Calu3 (cell line): Measurements from ENCODE around the gene LAMTOR4. TPM values are rescaled to one million over a fixed set of nuclear protein-coding genes. Genes with fewer than 3 reads are reported as not detected.
A peak's percentile ranks its signal among the peaks of the same experiment; 100 is the strongest.

ENCODE experiments used
- BruUV-seq: library from RNA; stranded (reverse); fragments of 400-500 nt; replicated peaks from 2 replicates; lab custom pipeline; 2021; lab: Mats Ljungman, UMichigan
- CTCF ChIA-PET: fragments of 300-600 bp; sonication (Branson Sonifier 250); formaldehyde crosslinking; loops from one replicate; lab custom pipeline; 2022; ENCODE audit warnings: antibody characterized with exemption; lab: Charles Lee
- DNase-seq: peaks from one replicate; pipeline ENCODE4 v3.0.0; 2022
- H3K27ac Mint-ChIP-seq: one replicate; pipeline ENCODE4 v1.8.0; 2022; ENCODE audit warnings: mixed read lengths; ENCODE audit not compliant: unreplicated experiment
- H3K27me3 Mint-ChIP-seq: one replicate; pipeline ENCODE4 v1.8.0; 2022; ENCODE audit warnings: mixed read lengths; ENCODE audit not compliant: unreplicated experiment
- H3K36me3 Mint-ChIP-seq: one replicate; pipeline ENCODE4 v1.8.0; 2022; ENCODE audit warnings: mild to moderate bottlenecking, moderate library complexity, mixed read lengths; ENCODE audit not compliant: insufficient read depth, unreplicated experiment
- H3K4me1 Mint-ChIP-seq: one replicate; pipeline ENCODE4 v1.8.0; 2022; ENCODE audit warnings: mild to moderate bottlenecking, low read depth, mixed read lengths; ENCODE audit not compliant: unreplicated experiment
- H3K4me3 Mint-ChIP-seq: one replicate; pipeline ENCODE4 v1.8.0; 2022; ENCODE audit warnings: mild to moderate bottlenecking, low read depth, moderate library complexity, mixed read lengths; ENCODE audit not compliant: unreplicated experiment
- H3K9me3 Mint-ChIP-seq: one replicate; pipeline ENCODE4 v1.8.0; 2022; ENCODE audit warnings: low read depth, mixed read lengths; ENCODE audit not compliant: unreplicated experiment
- intact Hi-C: fragments of 100-400 bp; cut with micrococcal nuclease; formaldehyde crosslinking; loops from one replicate; pipeline ENCODE4 v1.10.0; 2022; ENCODE audit not compliant: unreplicated experiment
- total RNA-seq: library from RNA; stranded (reverse); gene quantifications from 2 replicates; pipeline ENCODE4 v1.2.3, GENCODE V29; 2022
- TF ChIP-seq, protein P1 (sequence below): fragments of 200-600 bp; IDR thresholded peaks from one replicate; pipeline ENCODE4 v1.8.0; 2022; ENCODE audit warnings: antibody characterized with exemption; ENCODE audit not compliant: unreplicated experiment

LAMTOR4 gene
- total RNA-seq, 1 experiment from 2014 or later: 43.6 TPM

DNA sequence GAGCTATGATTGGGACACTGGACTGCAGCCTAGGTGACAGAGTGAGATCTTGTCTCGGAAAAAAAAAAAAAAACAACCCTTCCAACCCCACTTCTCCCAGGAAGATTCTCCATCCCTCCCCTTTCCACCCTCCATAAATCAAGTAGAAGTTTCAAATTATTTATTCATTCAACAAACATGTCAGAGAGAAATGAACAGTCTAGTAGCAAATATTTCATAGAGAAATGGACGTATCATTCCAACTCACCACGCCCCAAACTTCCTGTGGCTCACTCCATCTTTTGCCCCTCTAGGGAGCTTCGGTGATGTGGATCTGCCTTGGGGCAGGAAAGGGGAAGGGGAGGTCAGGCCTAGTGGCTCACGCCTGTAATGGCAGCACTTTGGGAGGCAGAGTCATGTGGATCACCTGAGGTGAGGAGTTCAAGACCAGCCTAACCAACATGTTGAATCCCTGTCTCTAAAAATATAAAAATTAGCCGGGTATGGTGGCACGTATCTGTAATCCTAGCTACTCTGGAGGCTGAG is 10.4 kb downstream of the LAMTOR4 start:
- H3K36me3 Mint-ChIP-seq: peaks cover 34% of the 10 kb centered on the region
- peak overlapping the region; percentile 70 for H3K4me3 Mint-ChIP-seq
- H3K9me3 Mint-ChIP-seq: no peaks in the 10 kb centered on the region
- no peaks in the 10 kb centered on the region for H3K4me1 Mint-ChIP-seq
- no TSS peak for BruUV-seq
- H3K27me3 Mint-ChIP-seq: no peaks in the 10 kb centered on the region
- no peak overlapping the region for H3K27ac Mint-ChIP-seq
- no peak for DNase-seq
- TF ChIP-seq, protein P1, sequence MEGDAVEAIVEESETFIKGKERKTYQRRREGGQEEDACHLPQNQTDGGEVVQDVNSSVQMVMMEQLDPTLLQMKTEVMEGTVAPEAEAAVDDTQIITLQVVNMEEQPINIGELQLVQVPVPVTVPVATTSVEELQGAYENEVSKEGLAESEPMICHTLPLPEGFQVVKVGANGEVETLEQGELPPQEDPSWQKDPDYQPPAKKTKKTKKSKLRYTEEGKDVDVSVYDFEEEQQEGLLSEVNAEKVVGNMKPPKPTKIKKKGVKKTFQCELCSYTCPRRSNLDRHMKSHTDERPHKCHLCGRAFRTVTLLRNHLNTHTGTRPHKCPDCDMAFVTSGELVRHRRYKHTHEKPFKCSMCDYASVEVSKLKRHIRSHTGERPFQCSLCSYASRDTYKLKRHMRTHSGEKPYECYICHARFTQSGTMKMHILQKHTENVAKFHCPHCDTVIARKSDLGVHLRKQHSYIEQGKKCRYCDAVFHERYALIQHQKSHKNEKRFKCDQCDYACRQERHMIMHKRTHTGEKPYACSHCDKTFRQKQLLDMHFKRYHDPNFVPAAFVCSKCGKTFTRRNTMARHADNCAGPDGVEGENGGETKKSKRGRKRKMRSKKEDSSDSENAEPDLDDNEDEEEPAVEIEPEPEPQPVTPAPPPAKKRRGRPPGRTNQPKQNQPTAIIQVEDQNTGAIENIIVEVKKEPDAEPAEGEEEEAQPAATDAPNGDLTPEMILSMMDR: no peak
- intact Hi-C loops: no loop called here
- CTCF ChIA-PET: no interaction called here

DNA sequence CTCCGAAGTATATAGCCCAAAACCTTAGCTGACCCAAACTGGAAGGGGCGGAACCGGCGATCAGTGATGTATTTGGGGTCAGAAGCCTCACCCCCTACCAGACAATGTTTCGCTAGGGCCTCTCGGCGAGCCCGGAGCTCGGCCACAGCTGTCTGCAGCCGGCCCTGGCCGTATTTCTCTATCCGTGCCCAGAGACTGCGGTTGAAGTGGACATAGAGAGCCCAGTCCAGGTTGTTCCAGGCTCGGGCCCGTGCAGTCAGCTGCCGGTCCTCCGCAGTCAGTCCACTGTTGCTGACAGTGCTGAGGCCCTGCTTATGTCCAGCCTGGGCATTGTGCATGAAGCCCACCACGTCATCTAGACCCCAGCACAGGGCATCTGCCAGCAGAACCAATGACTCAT is 11.3 kb downstream of the LAMTOR4 start:
- TF ChIP-seq, protein P1: no peak
- H3K4me1 Mint-ChIP-seq: no peaks in the 10 kb centered on the region
- no peak for DNase-seq
- no peak overlapping the region for H3K27ac Mint-ChIP-seq
- H3K4me3 Mint-ChIP-seq: no peak overlapping the region
- H3K9me3 Mint-ChIP-seq: no peaks in the 10 kb centered on the region
- no TSS peak for BruUV-seq
- H3K36me3 Mint-ChIP-seq: peaks cover 34% of the 10 kb centered on the region
- intact Hi-C loops: no loop called here
- CTCF ChIA-PET: interaction anchor here (0.8 kb wide), 1 partner anchor 23 kb away, joined by 5 read pairs; no protein-coding TSS in a partner anchor
- no peaks in the 10 kb centered on the region for H3K27me3 Mint-ChIP-seq

DNA sequence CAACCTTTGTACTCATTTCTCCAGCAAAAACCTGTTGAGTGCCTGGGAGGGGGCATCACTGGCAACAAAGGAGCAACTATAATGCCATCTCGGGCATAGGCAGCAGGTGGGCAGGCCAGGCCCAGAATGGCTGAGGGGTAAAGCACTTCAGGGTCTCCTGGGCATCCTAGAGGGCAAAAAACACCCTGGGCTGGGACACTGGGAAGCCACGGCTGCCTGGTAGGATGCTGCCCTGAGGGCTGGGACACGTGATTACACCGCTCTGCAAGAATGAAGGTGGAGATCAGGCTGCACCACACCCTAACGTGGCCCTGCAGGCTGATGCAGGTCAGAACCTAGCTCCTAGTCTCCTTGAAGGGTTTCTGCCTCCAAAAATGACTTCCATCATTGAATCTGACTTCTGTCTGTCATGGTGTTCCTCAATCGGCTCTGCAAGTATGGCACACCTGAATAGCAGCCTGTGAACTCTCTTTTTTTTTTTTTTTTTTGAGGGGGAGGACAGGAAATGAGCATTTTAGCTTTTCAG is 14.4 kb downstream of the LAMTOR4 start:
- TF ChIP-seq, protein P1: no peak
- H3K36me3 Mint-ChIP-seq: peaks cover 19% of the 10 kb centered on the region
- DNase-seq: peak; percentile 27
- peaks cover 28% of the 10 kb centered on the region for H3K27me3 Mint-ChIP-seq
- H3K9me3 Mint-ChIP-seq: no peaks in the 10 kb centered on the region
- no peak overlapping the region for H3K27ac Mint-ChIP-seq
- H3K4me1 Mint-ChIP-seq: peaks cover 10% of the 10 kb centered on the region
- H3K4me3 Mint-ChIP-seq: no peak overlapping the region
- no TSS peak for BruUV-seq
- CTCF ChIA-PET: no interaction called here
- intact Hi-C loops: no loop called here

DNA sequence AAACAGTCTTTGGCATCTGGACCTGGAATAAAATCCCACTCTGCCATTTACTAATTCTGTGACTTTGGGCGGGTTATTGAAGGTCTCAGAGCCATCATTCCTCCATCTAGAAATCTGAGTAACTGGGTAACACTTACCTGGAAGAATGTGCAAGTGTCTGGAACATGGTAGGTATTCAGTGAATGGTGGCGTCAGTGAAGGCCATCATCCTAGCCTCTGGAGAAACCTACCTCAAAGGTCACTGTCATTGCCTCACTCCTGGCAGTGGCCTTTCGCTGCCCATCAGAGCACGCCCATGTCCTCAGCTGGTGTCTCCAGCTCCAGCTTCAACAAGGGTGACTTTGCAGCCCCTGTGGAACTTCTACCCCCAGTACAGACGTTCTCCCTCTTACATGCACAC is 15.2 kb downstream of the LAMTOR4 start:
- TF ChIP-seq, protein P1: no peak
- H3K4me3 Mint-ChIP-seq: no peak overlapping the region
- no peak overlapping the region for H3K27ac Mint-ChIP-seq
- no peaks in the 10 kb centered on the region for H3K9me3 Mint-ChIP-seq
- BruUV-seq: no TSS peak
- no peak for DNase-seq
- CTCF ChIA-PET: no interaction called here
- H3K27me3 Mint-ChIP-seq: peaks cover 36% of the 10 kb centered on the region
- H3K4me1 Mint-ChIP-seq: peaks cover 17% of the 10 kb centered on the region
- intact Hi-C loops: no loop called here
- peaks cover 18% of the 10 kb centered on the region for H3K36me3 Mint-ChIP-seq
